ENCODE measurements around the gene PPP1R2. TPM values are rescaled to one million over a fixed set of nuclear protein-coding genes. Genes with fewer than 3 reads are reported as not detected.
"Not testable (repeated sequence)": the region's sequence is repeated elsewhere in the genome, so short reads cannot be mapped to it uniquely, and the experiment has no call there.

The PPP1R2 gene
- total RNA-seq (ENCODE audit: low replicate concordance) = 25.7 and 37.5 TPM in 2 replicates
- long read RNA-seq, transcript PPP1R2-206 (6 exons, 3,450 nt) = major isoform, 100 of 122 reads
- long read RNA-seq, partial matches to known transcripts = 4 of 122 reads
- long read RNA-seq, other reads (novel, unspliced or antisense) = 12 of 122 reads

- no peaks in the 10 kb centered on the region for H3K9me3 Mint-ChIP-seq
- peaks cover 48% of the 10 kb centered on the region for H3K4me1 Mint-ChIP-seq (ENCODE audit: unreplicated experiment)
- peak within 1 kb of the TSS; percentile 89 for H3K27ac Mint-ChIP-seq
- TF ChIP-seq CTCF (conservative IDR thresholded peaks at IDR 0.05) = no peak
- H3K4me3 Mint-ChIP-seq = peak within 1 kb of the TSS; percentile 90
- H3K27me3 Mint-ChIP-seq = peaks cover 3% of the 10 kb centered on the region
- DNase-seq (ENCODE audit: extremely low spot score, unreplicated experiment) = peak; percentile 95
- H3K36me3 Mint-ChIP-seq = peaks cover 7% of the 10 kb centered on the region
Observed at GRCh38 chr3:195542698-195543499, at the start of gene PPP1R2. TSS of gene PPP1R2 (minus strand) at chr3:195543325. CDS start at chr3:195543025, 300 bp downstream.

- Mint-ChIP-seq H3K9me3 (no peaks in the 10 kb centered on the region), H3K4me3 (no peak overlapping the region), H3K4me1 (ENCODE audit: unreplicated experiment) (no peaks in the 10 kb centered on the region), H3K36me3 (no peaks in the 10 kb centered on the region), H3K27ac (no peak overlapping the region), H3K27me3 (no peaks in the 10 kb centered on the region)
- TF ChIP-seq CTCF (conservative IDR thresholded peaks at IDR 0.05) = no peak
- DNase-seq (ENCODE audit: extremely low spot score, unreplicated experiment) = no peak
Observed at GRCh38 chr3:195591852-195592251, 48.7 kb upstream of the PPP1R2 start.

GRCh38 chr3:195591220-195591619 lies 48.1 kb upstream of the PPP1R2 start:
- no peak for TF ChIP-seq CTCF (conservative IDR thresholded peaks at IDR 0.05)
- H3K9me3 Mint-ChIP-seq = no peaks in the 10 kb centered on the region
- no peaks in the 10 kb centered on the region for H3K4me1 Mint-ChIP-seq (ENCODE audit: unreplicated experiment)
- no peak overlapping the region for H3K27ac Mint-ChIP-seq
- no peak for DNase-seq (ENCODE audit: extremely low spot score, unreplicated experiment)
- H3K36me3 Mint-ChIP-seq = no peaks in the 10 kb centered on the region
- H3K4me3 Mint-ChIP-seq = no peak overlapping the region
- H3K27me3 Mint-ChIP-seq = no peaks in the 10 kb centered on the region

- not testable (repeated sequence) for H3K27me3 Mint-ChIP-seq, H3K9me3 Mint-ChIP-seq, H3K36me3 Mint-ChIP-seq
Observed at GRCh38 chr3:195590381-195590780, 47.3 kb upstream of the PPP1R2 start.

GRCh38 chr3:195589796-195590195 lies 46.7 kb upstream of the PPP1R2 start:
- DNase-seq (ENCODE audit: extremely low spot score, unreplicated experiment); H3K4me3 Mint-ChIP-seq; H3K36me3 Mint-ChIP-seq; H3K9me3 Mint-ChIP-seq; H3K4me1 Mint-ChIP-seq (ENCODE audit: unreplicated experiment); H3K27me3 Mint-ChIP-seq; H3K27ac Mint-ChIP-seq: not testable (repeated sequence)

More at GRCh38 chr3:195590381-195590780, 47.3 kb upstream of the PPP1R2 start:
- not testable (repeated sequence) for H3K4me1 Mint-ChIP-seq (ENCODE audit: unreplicated experiment); H3K4me3 Mint-ChIP-seq; DNase-seq (ENCODE audit: extremely low spot score, unreplicated experiment); H3K27ac Mint-ChIP-seq

- no peak for TF ChIP-seq CTCF (conservative IDR thresholded peaks at IDR 0.05)
- DNase-seq (ENCODE audit: extremely low spot score, unreplicated experiment) = no peak
- Mint-ChIP-seq H3K27me3 (no peaks in the 10 kb centered on the region), H3K9me3 (no peaks in the 10 kb centered on the region), H3K4me1 (ENCODE audit: unreplicated experiment) (peaks cover 21% of the 10 kb centered on the region), H3K27ac (no peak overlapping the region), H3K4me3 (no peak overlapping the region), H3K36me3 (no peaks in the 10 kb centered on the region)
Observed at GRCh38 chr3:195587824-195588223, 44.7 kb upstream of the PPP1R2 start.
